H1 (cell line): Measurements from ENCODE around the gene SPI1. TPM values are rescaled to one million over a fixed set of nuclear protein-coding genes. Genes with fewer than 3 reads are reported as not detected.

ENCODE experiments used
- CTCF ChIA-PET: fragments of 300-600 bp; sonication (Branson Sonifier 250); formaldehyde crosslinking; loops from one replicate; lab custom pipeline; 2021; ENCODE audit not compliant: partially characterized antibody; lab: Charles Lee
- POLR2A ChIA-PET: fragments of 300-600 bp; sonication (Branson Sonifier 250); formaldehyde crosslinking; loops from one replicate; lab custom pipeline; 2021; ENCODE audit warnings: inconsistent platforms; ENCODE audit not compliant: partially characterized antibody; lab: Charles Lee
- DNase-seq, 2 experiments: peaks; one replicate each; pipeline versions ENCODE4 v3.0.0 to v3.0.0-alpha.2; 2010 to 2022; ENCODE audit warnings: low spot score in 2 of 2, low read depth in 1 of 2, mixed read lengths in 1 of 2
- FAIRE-seq: peaks from 2 replicates; lab custom pipeline; 2011; peaks lifted over from hg19 to GRCh38; lab: Jason Lieb, UNC
- H2AFZ ChIP-seq: 2 replicates; pipeline ENCODE4 v1.8.1; 2012; ENCODE audit warnings: low read length, inconsistent platforms
- H2AK5ac ChIP-seq: 2 replicates; pipeline ENCODE4 v1.6.1; 2013; ENCODE audit warnings: low read depth, low read length
- H2BK120ac ChIP-seq: replicated peaks from 2 replicates; pipeline ENCODE3; 2013; ENCODE audit warnings: low read depth, low read length, inconsistent platforms
- H2BK12ac ChIP-seq: 2 replicates; pipeline ENCODE4 v1.6.1; 2013; ENCODE audit warnings: low read depth, low read length
- H2BK15ac ChIP-seq: 2 replicates; pipeline ENCODE4 v1.6.1; 2013; ENCODE audit warnings: low read length
- H2BK20ac ChIP-seq: 2 replicates; pipeline ENCODE4 v1.6.1; 2013; ENCODE audit warnings: low read length
- H2BK5ac ChIP-seq: 2 replicates; pipeline ENCODE4 v1.6.1; 2013; ENCODE audit warnings: low read depth, low read length
- H3K14ac ChIP-seq: 2 replicates; pipeline ENCODE4 v1.6.1; 2013; ENCODE audit warnings: inconsistent platforms; ENCODE audit not compliant: insufficient read length
- H3K18ac ChIP-seq: 2 replicates; pipeline ENCODE4 v1.6.1; 2013; ENCODE audit warnings: low read length; ENCODE audit errors: extremely low read depth
- H3K23ac ChIP-seq: 2 replicates; pipeline ENCODE4 v1.6.1; 2013; ENCODE audit warnings: inconsistent platforms; ENCODE audit not compliant: insufficient read length
- H3K23me2 ChIP-seq: 2 replicates; pipeline ENCODE4 v1.6.1; 2013; ENCODE audit warnings: low read depth, low read length
- H3K27ac ChIP-seq: 2 replicates; pipeline ENCODE4 v1.6.1; 2011; ENCODE audit warnings: low read depth, low read length, inconsistent platforms
- H3K27me3 ChIP-seq, 4 experiments: replicated peaks in 1 of 4; 1 replicate in 1 of 4; 2 replicates in 3 of 4; pipeline versions ENCODE4 v1.6.1 to v1.8.1; 2011 to 2013; ENCODE audit warnings: low read length in 3 of 4, mild to moderate bottlenecking in 3 of 4, inconsistent platforms in 2 of 4, mixed read lengths in 2 of 4, moderate library complexity in 1 of 4; ENCODE audit not compliant: control insufficient read depth in 3 of 4, insufficient read depth in 3 of 4; ENCODE audit errors: extremely low read depth in 1 of 4
- H3K36me3 ChIP-seq, 4 experiments: 2 replicates each; pipeline versions ENCODE4 v1.6.1 to v1.8.1; 2011 to 2013; ENCODE audit warnings: mild to moderate bottlenecking in 4 of 4, low read length in 3 of 4, moderate library complexity in 2 of 4, control low read depth in 1 of 4, inconsistent platforms in 1 of 4; ENCODE audit not compliant: insufficient read depth in 4 of 4, control insufficient read depth in 2 of 4
- H3K4ac ChIP-seq: replicated peaks from 2 replicates; pipeline ENCODE3; 2013; ENCODE audit warnings: low read length, low read depth, mixed read lengths, inconsistent platforms; ENCODE audit not compliant: insufficient read length
- H3K4me1 ChIP-seq, 4 experiments: replicated peaks in 1 of 4; 1 replicate in 1 of 4; 2 replicates in 3 of 4; pipeline versions ENCODE4 v1.6.1 to v1.8.1; 2011 to 2013; ENCODE audit warnings: low read length in 3 of 4, inconsistent platforms in 2 of 4, mixed read lengths in 1 of 4; ENCODE audit not compliant: insufficient read depth in 4 of 4, control insufficient read depth in 3 of 4
- H3K4me2 ChIP-seq, 2 experiments: 2 replicates each; pipeline versions ENCODE4 v1.6.1 to v1.8.1; 2011 to 2013; ENCODE audit warnings: low read depth in 2 of 2, low read length in 2 of 2, control low read depth in 1 of 2, inconsistent platforms in 1 of 2, mild to moderate bottlenecking in 1 of 2; ENCODE audit not compliant: insufficient read depth in 1 of 2
- H3K4me3 ChIP-seq, 4 experiments: fragments of 200-600, 300-600 bp in 1 of 4; sonication (generic), shearing (Covaris generic), sonication (Bioruptor Twin) in 1 of 4; 2 replicates each; pipeline versions ENCODE4 v1.5.1 to v1.8.1; 2011 to 2016; ENCODE audit warnings: low read length in 4 of 4, low read depth in 3 of 4, control low read depth in 2 of 4, inconsistent platforms in 2 of 4, mild to moderate bottlenecking in 2 of 4, mixed read lengths in 1 of 4, moderate library complexity in 1 of 4; ENCODE audit not compliant: insufficient read depth in 2 of 4; ENCODE audit errors: extremely low read depth in 1 of 4
- H3K56ac ChIP-seq: replicated peaks from 2 replicates; pipeline ENCODE3; 2013; ENCODE audit warnings: low read depth, mild to moderate bottlenecking, mixed read lengths, low read length, inconsistent platforms; ENCODE audit not compliant: insufficient read length
- H3K79me1 ChIP-seq: 2 replicates; pipeline ENCODE4 v1.6.1; 2013; ENCODE audit warnings: low read depth, low read length, control low read depth
- H3K79me2 ChIP-seq, 2 experiments: 2 replicates each; pipeline versions ENCODE4 v1.6.1 to v1.8.1; 2012 to 2013; ENCODE audit warnings: low read length in 2 of 2, mild to moderate bottlenecking in 2 of 2, inconsistent platforms in 1 of 2; ENCODE audit not compliant: insufficient read depth in 2 of 2, control insufficient read depth in 1 of 2
- H3K9ac ChIP-seq, 4 experiments: replicated peaks in 1 of 4; 1 replicate in 1 of 4; 2 replicates in 3 of 4; pipeline versions ENCODE4 v1.6.1 to v1.8.1; 2011 to 2013; ENCODE audit warnings: low read depth in 3 of 4, low read length in 3 of 4, control low read depth in 2 of 4, mild to moderate bottlenecking in 2 of 4, moderate library complexity in 2 of 4, inconsistent platforms in 1 of 4; ENCODE audit errors: extremely low read depth in 1 of 4
- H3K9me3 ChIP-seq, 2 experiments: 2 replicates each; pipeline versions ENCODE4 v1.6.1 to v1.8.1; 2012 to 2013; ENCODE audit warnings: mild to moderate bottlenecking in 2 of 2, moderate library complexity in 2 of 2, control low read depth in 1 of 2, inconsistent platforms in 1 of 2, low read depth in 1 of 2, low read length in 1 of 2, mixed read lengths in 1 of 2; ENCODE audit not compliant: insufficient read depth in 2 of 2
- H4K20me1 ChIP-seq, 2 experiments: replicated peaks in 1 of 2; 2 replicates each; pipeline versions ENCODE3 to v1.8.1; 2011 to 2013; ENCODE audit warnings: inconsistent platforms in 2 of 2, low read length in 2 of 2, mild to moderate bottlenecking in 1 of 2; ENCODE audit not compliant: insufficient read depth in 2 of 2, control insufficient read depth in 1 of 2
- H4K5ac ChIP-seq: 2 replicates; pipeline ENCODE4 v1.6.1; 2013; ENCODE audit warnings: low read length, low read depth, mixed read lengths, inconsistent platforms; ENCODE audit not compliant: insufficient read length
- H4K8ac ChIP-seq: 2 replicates; pipeline ENCODE4 v1.8.0; 2013; ENCODE audit warnings: mild to moderate bottlenecking, moderate library complexity, low read length, inconsistent platforms; ENCODE audit not compliant: insufficient read depth; ENCODE audit errors: extremely low read depth
- H4K91ac ChIP-seq: replicated peaks from 2 replicates; pipeline ENCODE3; 2013; ENCODE audit warnings: low read length, mixed read lengths, inconsistent platforms; ENCODE audit not compliant: insufficient read length
- BRCA1 ChIP-seq: IDR thresholded peaks from 2 replicates; pipeline ENCODE4 v1.6.1; 2012; ENCODE audit warnings: low read depth, low read length, improper control_type of control experiment
- CBX8 ChIP-seq: fragments of 300-800, 300-1000 bp; sonication (generic); IDR thresholded peaks from 2 replicates; pipeline ENCODE4 v1.7.1; 2016; ENCODE audit warnings: low read depth, low read length, borderline replicate concordance
- CTBP2 ChIP-seq: IDR thresholded peaks from 2 replicates; pipeline ENCODE4 v1.7.0; 2011; ENCODE audit warnings: borderline replicate concordance, mild to moderate bottlenecking, moderate library complexity, mixed read lengths, low read length; ENCODE audit not compliant: insufficient read depth, insufficient read length
- EGR1 ChIP-seq: IDR thresholded peaks from 2 replicates; pipeline ENCODE4 v1.6.1; 2011; ENCODE audit warnings: low read depth, low read length, borderline replicate concordance
- JUN ChIP-seq: IDR thresholded peaks from 2 replicates; pipeline ENCODE4 v1.6.1; 2011; ENCODE audit warnings: low read depth, mild to moderate bottlenecking, improper control_type of control experiment, low read length
- JUND ChIP-seq: IDR thresholded peaks from 2 replicates; pipeline ENCODE4 v1.6.1; 2011; ENCODE audit warnings: mild to moderate bottlenecking, improper control_type of control experiment, low read length
- KDM1A ChIP-seq: fragments of 200-600, 300-600 bp; sonication (generic); IDR thresholded peaks from 2 replicates; pipeline ENCODE4 v1.7.1; 2016; ENCODE audit warnings: mild to moderate bottlenecking, low read length, borderline replicate concordance
- RBBP5 ChIP-seq: IDR thresholded peaks from 2 replicates; pipeline ENCODE4 v1.7.1; 2012; ENCODE audit warnings: low read depth, mild to moderate bottlenecking, inconsistent platforms, low read length, moderate library complexity, borderline replicate concordance
- RXRA ChIP-seq: IDR thresholded peaks from 2 replicates; pipeline ENCODE4 v1.6.1; 2011; ENCODE audit warnings: low read depth, mild to moderate bottlenecking, low read length, moderate library complexity; ENCODE audit not compliant: insufficient read depth
- SIX5 ChIP-seq: IDR thresholded peaks from 2 replicates; pipeline ENCODE4 v1.6.1; 2011; ENCODE audit warnings: mild to moderate bottlenecking, low read depth, low read length
- TCF12 ChIP-seq: IDR thresholded peaks from 2 replicates; pipeline ENCODE4 v1.6.1; 2011; ENCODE audit warnings: low read depth, mild to moderate bottlenecking, low read length
- WGBS, 2 experiments: shearing (Covaris generic) in 1 of 2; methylation state at CpG; one replicate each; pipeline versions ENCODE4 v1.1.6 to v1.1.7; 2013 to 2015; ENCODE audit warnings: low lambda C conversion rate in 2 of 2, mixed read lengths in 2 of 2, inconsistent platforms in 1 of 2, low coverage in 1 of 2, missing lambda C conversion rate in 1 of 2; ENCODE audit not compliant: insufficient replicate concordance in 2 of 2, insufficient coverage in 1 of 2, insufficient read length in 1 of 2; ENCODE audit errors: extremely low coverage in 1 of 2, missing lambda C conversion rate in 1 of 2; 5-methylcytosine and 5-hydroxymethylcytosine counted together
- polyA plus RNA-seq, 7 experiments: library from polyadenylated mRNA; depleted of rRNA in 3 of 7; stranded (reverse) in 5 of 7; unstranded in 2 of 7; fragments of >200 nt in 5 of 7; fragments of 200-250 nt in 2 of 7; gene quantifications; 1 replicate in 5 of 7; 2 replicates in 1 of 7; 4 replicates in 1 of 7; pipeline versions ENCODE4 v1.2.1 to v1.2.3, GENCODE V29; 2011 to 2013; ENCODE audit warnings: missing spikeins in 2 of 7, mixed read lengths in 2 of 7
- total RNA-seq: library from RNA; stranded (reverse); fragmentation: NEBNext Ultra II Directional; extraction: Animal tissue kit (Norgen Biotek cat#: 25700); gene quantifications from 2 replicates; pipeline ENCODE4 v1.2.1, GENCODE V29; 2021
- TF ChIP-seq, protein P1 (sequence below): IDR thresholded peaks from 2 replicates; pipeline ENCODE4 v1.6.1; 2012; ENCODE audit warnings: inconsistent platforms

The SPI1 gene
- total and polyA plus RNA-seq, 2 of the 8 experiments (the other 6 are each of a cell fraction or from before 2014, with no cell fraction given) = 0.12 TPM; not detected in 1

DNA sequence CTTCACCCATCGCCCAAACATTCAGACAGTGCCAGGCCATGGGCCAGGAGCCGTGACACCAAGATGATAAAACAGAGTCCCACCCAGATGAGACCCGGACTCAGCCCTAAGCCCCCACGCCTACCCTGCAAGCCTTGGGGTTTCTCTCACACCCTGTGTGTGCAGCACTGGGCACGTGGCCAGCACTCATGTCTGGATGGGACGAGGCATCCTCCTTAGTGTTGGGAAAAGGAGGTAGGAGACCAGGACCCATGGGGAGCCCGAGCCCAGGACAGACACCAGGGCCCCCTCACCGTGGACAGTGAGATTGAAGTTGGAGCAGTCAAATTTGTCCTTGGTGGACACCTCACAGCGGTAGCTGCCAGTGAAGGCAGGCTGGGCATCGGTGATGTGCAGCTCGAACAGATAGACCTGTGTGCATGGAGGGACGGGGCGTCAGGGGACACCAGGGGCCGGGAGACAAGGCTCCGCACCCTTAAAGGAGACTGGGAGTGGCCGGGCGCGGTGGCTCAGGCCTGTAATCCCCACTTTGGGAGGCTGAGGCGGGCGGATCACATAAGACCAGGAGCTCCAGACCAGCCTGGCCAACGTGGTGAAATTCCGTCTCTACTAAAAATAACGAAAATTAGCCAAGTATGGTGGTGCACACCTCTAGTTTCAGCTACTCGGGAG is 30.1 kb downstream of the SPI1 start:
- WGBS, 2 experiments = 89% methylated on average over 24 of the region's 24 CpGs; no CpG with 5 or more reads in 1 of the 2 experiments
- TF ChIP-seq RXRA = no peak
- no peak for TF ChIP-seq BRCA1
- TF ChIP-seq, protein P1, sequence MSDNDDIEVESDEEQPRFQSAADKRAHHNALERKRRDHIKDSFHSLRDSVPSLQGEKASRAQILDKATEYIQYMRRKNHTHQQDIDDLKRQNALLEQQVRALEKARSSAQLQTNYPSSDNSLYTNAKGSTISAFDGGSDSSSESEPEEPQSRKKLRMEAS = no peak
- TF ChIP-seq JUND = no peak
- TF ChIP-seq CTBP2 = no peak
- TF ChIP-seq KDM1A = no peak
- TF ChIP-seq EGR1 = no peak
- TF ChIP-seq JUN = no peak
- no peak for TF ChIP-seq SIX5
- no peak for TF ChIP-seq RBBP5
- TF ChIP-seq CBX8 = no peak
- no peak for TF ChIP-seq TCF12
- Histone ChIP-seq H2BK12ac (no peak overlapping the region), H3K27ac (no peak overlapping the region), H2BK20ac (no peak overlapping the region), H4K8ac (no peak overlapping the region), H3K27me3 (no peaks in the 10 kb centered on the region), H3K79me1 (no peaks in the 10 kb centered on the region), H2BK120ac (no peak overlapping the region), H4K91ac (no peak overlapping the region), H4K5ac (no peak overlapping the region), H3K23ac (no peak overlapping the region), H3K14ac (no peak overlapping the region), H3K9me3 (no peaks in the 10 kb centered on the region), H2AFZ (no peak overlapping the region), H2AK5ac (no peak overlapping the region), H3K79me2 (no peaks in the 10 kb centered on the region), H3K56ac (no peak overlapping the region), H3K9ac (no peak overlapping the region), H3K4me2 (no peak overlapping the region), H2BK15ac (no peak overlapping the region), H4K20me1 (no peaks in the 10 kb centered on the region), H2BK5ac (no peak overlapping the region), H3K4me1 (peaks cover 0 to 12% (median 5%) of the 10 kb centered on the region in 4 experiments; a peak in 6 of 7 replicates), H3K36me3 (no peaks in the 10 kb centered on the region), H3K4me3 (no peak overlapping the region), H3K23me2 (no peaks in the 10 kb centered on the region), H3K4ac (no peak overlapping the region), H3K18ac (no peak overlapping the region)
- FAIRE-seq (no peak), DNase-seq (no peak)
- ChIA-PET CTCF (interaction anchor here (0.6 to 5.9 kb wide), 16 partner anchors 12 to 535 kb away, joined by 3 to 35 read pairs (median 4); partner anchors contain the start of genes ARFGAP2 and NR1H3), POLR2A (no interaction called here)
